HEK293 (cell line): Measurements from ENCODE around the gene FOXRED2.

ENCODE experiments used
- CTCF ChIA-PET: fragments of 350-600 bp; formaldehyde crosslinking; extraction: SDS; loops from one replicate; lab custom pipeline; 2021; ENCODE audit warnings: antibody characterized with exemption; lab: Yijun Ruan, JAX
- POLR2A ChIA-PET: fragments of 300-600 bp; formaldehyde crosslinking; extraction: SDS; loops from one replicate; lab custom pipeline; 2020; ENCODE audit warnings: antibody characterized with exemption, inconsistent platforms; lab: Yijun Ruan, JAX
- H3K27ac ChIP-seq: fragments of 200-500 bp; sonication (Bioruptor generic); 2 replicates; pipeline ENCODE4 v1.5.1; 2014; ENCODE audit warnings: low read depth, low read length, control low read depth, inconsistent platforms; ENCODE audit errors: extremely low read depth
- H3K36me3 ChIP-seq, 2 experiments: fragments of 200-500 bp in 1 of 2; sonication (Bioruptor generic) in 1 of 2; 1 replicate in 1 of 2; 2 replicates in 1 of 2; pipeline ENCODE4 v1.5.1; 2014 to 2017; ENCODE audit warnings: inconsistent platforms in 2 of 2, low read length in 2 of 2; ENCODE audit not compliant: control insufficient read depth in 2 of 2, insufficient read depth in 1 of 2
- H3K4me1 ChIP-seq: fragments of 200-500 bp; sonication (Bioruptor generic); 2 replicates; pipeline ENCODE4 v1.5.1; 2014; ENCODE audit warnings: mild to moderate bottlenecking, low read length, inconsistent platforms; ENCODE audit not compliant: control insufficient read depth, insufficient read depth
- H3K4me3 ChIP-seq: 2 replicates; pipeline ENCODE4 v1.5.1; 2011; ENCODE audit warnings: low read depth, mild to moderate bottlenecking, control low read depth, low read length, moderate library complexity
- H3K9me3 ChIP-seq: fragments of 200-500 bp; sonication (Bioruptor generic); 2 replicates; pipeline ENCODE4 v1.5.1; 2014; ENCODE audit warnings: low read depth, low read length, inconsistent platforms; ENCODE audit not compliant: control insufficient read depth, insufficient read depth
- HOXC10 ChIP-seq: sonication (generic); formaldehyde crosslinking; IDR thresholded peaks from 2 replicates; pipeline ENCODE4 v1.8.1; 2023; ENCODE audit warnings: mild to moderate bottlenecking, missing genetic modification reagents
- HOXD13 ChIP-seq: sonication (generic); formaldehyde crosslinking; IDR thresholded peaks from 2 replicates; pipeline ENCODE4 v1.8.0; 2022; ENCODE audit warnings: missing genetic modification reagents, borderline replicate concordance
- IKZF3 ChIP-seq: fragments of 450-650 bp; IDR thresholded peaks from 2 replicates; pipeline ENCODE4 v1.5.0; 2018; ENCODE audit warnings: missing biosample characterization, mild to moderate bottlenecking, missing genetic modification characterization, moderate library complexity
- KLF10 ChIP-seq: fragments of 450-650 bp; IDR thresholded peaks from 2 replicates; pipeline ENCODE4 v1.5.1; 2018; ENCODE audit warnings: missing biosample characterization, mild to moderate bottlenecking, missing genetic modification characterization
- KLF8 ChIP-seq: fragments of 450-650 bp; formaldehyde crosslinking; IDR thresholded peaks from 2 replicates; pipeline ENCODE4 v1.5.1; 2016; ENCODE audit warnings: missing biosample characterization, missing genetic modification characterization
- MYNN ChIP-seq: fragments of 450-650 bp; formaldehyde crosslinking; IDR thresholded peaks from 2 replicates; pipeline ENCODE4 v1.5.1; 2016; ENCODE audit warnings: missing biosample characterization, missing genetic modification characterization, borderline replicate concordance
- OSR2 ChIP-seq: fragments of 450-650 bp; formaldehyde crosslinking; IDR thresholded peaks from 2 replicates; pipeline ENCODE4 v1.5.1; 2016; ENCODE audit warnings: missing biosample characterization, missing genetic modification characterization
- SCRT2 ChIP-seq: fragments of 450-650 bp; formaldehyde crosslinking; IDR thresholded peaks from 2 replicates; pipeline ENCODE4 v1.5.1; 2016; ENCODE audit warnings: missing biosample characterization, missing genetic modification characterization
- ZBTB48 ChIP-seq: fragments of 450-650 bp; formaldehyde crosslinking; IDR thresholded peaks from 2 replicates; pipeline ENCODE4 v1.5.1; 2016; ENCODE audit warnings: missing biosample characterization, missing genetic modification characterization
- ZIC2 ChIP-seq: fragments of 450-650 bp; formaldehyde crosslinking; IDR thresholded peaks from 2 replicates; pipeline ENCODE4 v1.5.1; 2016; ENCODE audit warnings: missing biosample characterization, missing genetic modification characterization
- ZNF211 ChIP-seq: fragments of 450-650 bp; formaldehyde crosslinking; IDR thresholded peaks from 2 replicates; pipeline ENCODE4 v1.5.1; 2016; ENCODE audit warnings: low read depth, missing biosample characterization, missing genetic modification characterization
- ZNF404 ChIP-seq: fragments of 450-650 bp; formaldehyde crosslinking; IDR thresholded peaks from 2 replicates; pipeline ENCODE4 v1.5.1; 2017; ENCODE audit warnings: missing biosample characterization, missing genetic modification characterization
- ZNF426 ChIP-seq: fragments of 450-650 bp; formaldehyde crosslinking; IDR thresholded peaks from 2 replicates; pipeline ENCODE4 v1.5.1; 2017; ENCODE audit warnings: missing biosample characterization, missing genetic modification characterization, mild to moderate bottlenecking, inconsistent platforms, moderate library complexity
- ZNF433 ChIP-seq: fragments of 450-650 bp; formaldehyde crosslinking; IDR thresholded peaks from 2 replicates; pipeline ENCODE4 v1.5.1; 2016; ENCODE audit warnings: missing biosample characterization, missing genetic modification characterization, low read depth
- ZNF501 ChIP-seq: fragments of 450-650 bp; formaldehyde crosslinking; IDR thresholded peaks from 2 replicates; pipeline ENCODE4 v1.5.1; 2016; ENCODE audit warnings: missing biosample characterization, missing genetic modification characterization
- ZNF521 ChIP-seq: fragments of 450-650 bp; formaldehyde crosslinking; IDR thresholded peaks from 2 replicates; pipeline ENCODE4 v1.5.1; 2017; ENCODE audit warnings: missing biosample characterization, mild to moderate bottlenecking, missing genetic modification characterization
- ZNF548 ChIP-seq: fragments of 450-650 bp; formaldehyde crosslinking; IDR thresholded peaks from 2 replicates; pipeline ENCODE4 v1.5.1; 2016; ENCODE audit warnings: missing biosample characterization, missing genetic modification characterization
- ZNF654 ChIP-seq: fragments of 450-650 bp; formaldehyde crosslinking; IDR thresholded peaks from 2 replicates; pipeline ENCODE4 v1.5.1; 2016; ENCODE audit warnings: low read depth, missing biosample characterization, missing genetic modification characterization
- ZNF670 ChIP-seq: fragments of 450-650 bp; formaldehyde crosslinking; IDR thresholded peaks from 2 replicates; pipeline ENCODE4 v1.5.1; 2016; ENCODE audit warnings: missing biosample characterization, missing genetic modification characterization, low read depth
- ZNF76 ChIP-seq: fragments of 450-650 bp; formaldehyde crosslinking; IDR thresholded peaks from 2 replicates; pipeline ENCODE4; 2016; ENCODE audit warnings: low read depth, missing biosample characterization, missing genetic modification characterization, borderline replicate concordance
- ZSCAN30 ChIP-seq: fragments of 450-650 bp; IDR thresholded peaks from 2 replicates; pipeline ENCODE4 v1.5.1; 2018; ENCODE audit warnings: missing biosample characterization, mild to moderate bottlenecking, missing genetic modification characterization, moderate library complexity
- TF ChIP-seq, protein P1 (sequence below): fragments of 450-650 bp; formaldehyde crosslinking; IDR thresholded peaks from 2 replicates; pipeline ENCODE4 v1.5.1; 2016; ENCODE audit warnings: missing biosample characterization, missing genetic modification characterization
- TF ChIP-seq, protein P2 (sequence below): fragments of 450-650 bp; formaldehyde crosslinking; IDR thresholded peaks from 2 replicates; pipeline ENCODE4 v1.5.1; 2016; ENCODE audit warnings: missing biosample characterization, missing genetic modification characterization
- TF ChIP-seq, protein P3 (sequence below): fragments of 450-650 bp; formaldehyde crosslinking; conservative IDR thresholded peaks from 2 replicates; pipeline ENCODE4 v1.5.1; 2016; ENCODE audit warnings: low read depth, missing biosample characterization, missing genetic modification characterization

The FOXRED2 gene

DNA sequence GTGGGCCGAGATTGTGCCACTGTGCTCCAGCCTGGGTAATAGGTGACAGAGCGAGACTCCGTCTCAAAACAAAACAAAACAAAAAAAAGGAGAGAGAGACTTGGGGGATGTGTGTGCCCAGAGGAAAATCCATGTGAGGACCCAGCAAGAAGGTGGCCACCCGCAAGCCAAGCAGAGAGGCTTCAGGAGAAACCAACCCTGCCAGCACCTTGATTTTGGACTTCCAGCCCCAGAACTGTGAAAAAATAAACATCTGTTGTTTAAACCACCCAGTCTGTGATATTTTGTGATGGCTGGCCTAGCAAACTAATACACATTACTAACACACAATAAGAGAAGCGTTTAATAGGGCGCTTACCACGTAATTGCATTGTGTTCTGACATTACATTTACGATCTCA lies 46.6 kb downstream of the FOXRED2 start:
- POLR2A ChIA-PET, result interaction anchor here (1.2 to 3.2 kb wide), 3 partner anchors 41 to 132 kb away, joined by 3 to 13 read pairs (median 5); partner anchors contain the start of gene MYH9
- H3K4me3 ChIP-seq, result no peak overlapping the region
- peaks cover 12% of the 10 kb centered on the region for H3K4me1 ChIP-seq
- H3K9me3 ChIP-seq, result no peaks in the 10 kb centered on the region
- TF ChIP-seq, protein P1, sequence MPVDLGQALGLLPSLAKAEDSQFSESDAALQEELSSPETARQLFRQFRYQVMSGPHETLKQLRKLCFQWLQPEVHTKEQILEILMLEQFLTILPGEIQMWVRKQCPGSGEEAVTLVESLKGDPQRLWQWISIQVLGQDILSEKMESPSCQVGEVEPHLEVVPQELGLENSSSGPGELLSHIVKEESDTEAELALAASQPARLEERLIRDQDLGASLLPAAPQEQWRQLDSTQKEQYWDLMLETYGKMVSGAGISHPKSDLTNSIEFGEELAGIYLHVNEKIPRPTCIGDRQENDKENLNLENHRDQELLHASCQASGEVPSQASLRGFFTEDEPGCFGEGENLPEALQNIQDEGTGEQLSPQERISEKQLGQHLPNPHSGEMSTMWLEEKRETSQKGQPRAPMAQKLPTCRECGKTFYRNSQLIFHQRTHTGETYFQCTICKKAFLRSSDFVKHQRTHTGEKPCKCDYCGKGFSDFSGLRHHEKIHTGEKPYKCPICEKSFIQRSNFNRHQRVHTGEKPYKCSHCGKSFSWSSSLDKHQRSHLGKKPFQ (tag by site-specific recombination), result no peak
- TF ChIP-seq KLF8 (tag by site-specific recombination) (no peak), ZNF404 (no peak), ZNF548 (peak; percentile 98), ZNF426 (tag by site-specific recombination) (no peak), ZNF654 (no peak)
- TF ChIP-seq, all 188 proteins: peak for 1
- CTCF ChIA-PET, result interaction anchor here (1.5 kb wide), 1 partner anchor 11 kb away, joined by 4 read pairs; no protein-coding TSS in a partner anchor
- peak overlapping the region; percentile 16; the same call in 1 of the 2 replicates for H3K27ac ChIP-seq
- H3K36me3 ChIP-seq, result no peaks in the 10 kb centered on the region

DNA sequence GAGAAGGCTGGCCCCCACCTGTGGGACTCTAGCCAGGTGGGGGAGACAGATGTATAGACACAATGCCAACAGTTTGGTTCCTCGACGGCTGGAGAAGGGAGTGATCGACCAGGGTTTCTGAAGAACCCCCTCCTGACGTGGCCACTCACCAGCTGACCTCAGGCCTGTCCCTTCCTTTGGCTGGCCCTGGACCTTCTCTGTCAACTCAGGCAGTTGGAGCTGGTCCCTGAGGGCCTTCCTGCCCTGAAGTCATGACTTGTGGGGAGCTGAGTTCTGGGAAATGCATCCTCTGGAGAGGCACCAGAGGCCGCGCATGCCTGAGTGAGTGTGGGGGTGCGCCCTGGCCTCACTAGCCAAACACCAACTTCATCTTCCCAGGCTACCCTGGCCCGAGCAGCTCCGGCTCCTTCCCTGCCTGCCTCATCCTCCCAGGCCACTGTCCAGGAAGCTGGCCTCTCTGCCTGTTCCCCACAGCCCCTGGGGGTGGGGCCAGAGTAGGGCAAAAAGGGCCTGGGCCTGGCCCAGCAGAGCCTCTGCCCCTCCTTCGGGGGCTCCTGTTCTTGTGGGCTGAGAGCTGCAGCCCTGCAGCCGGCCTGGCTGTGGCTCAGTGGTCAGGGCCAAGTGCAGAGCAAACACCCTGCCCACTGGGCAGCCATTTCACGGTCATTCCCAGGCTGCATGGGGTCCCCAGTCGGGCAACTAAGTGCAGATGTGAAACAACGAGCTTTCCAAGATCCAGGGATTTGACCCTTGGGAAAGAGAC lies 49.0 kb downstream of the FOXRED2 start:
- peak overlapping the region; percentile 16; the same call in 1 of the 2 replicates for H3K27ac ChIP-seq
- H3K9me3 ChIP-seq, result no peaks in the 10 kb centered on the region
- H3K36me3 ChIP-seq, result no peaks in the 10 kb centered on the region
- CTCF ChIA-PET, result interaction anchor here (0.6 to 1.4 kb wide), 7 partner anchors 8 to 218 kb away, joined by 3 to 11 read pairs (median 3); no protein-coding TSS in a partner anchor
- H3K4me1 ChIP-seq, result peaks cover 9% of the 10 kb centered on the region
- no peak overlapping the region for H3K4me3 ChIP-seq
- POLR2A ChIA-PET, result interaction anchor here (0.5 to 3.2 kb wide), 3 partner anchors 21 to 70 kb away, joined by 3 to 13 read pairs (median 4); partner anchors contain the start of gene MYH9
- TF ChIP-seq ZNF211 (tag by site-specific recombination) (no peak), HOXD13 (CRISPR knock-in tag) (no peak), IKZF3 (tag by site-specific recombination) (0 out of 2 replicates have a peak, but pooled peaks have one; percentile 37), ZSCAN30 (tag by site-specific recombination) (no peak), HOXC10 (CRISPR knock-in tag) (no peak), ZNF76 (tag by site-specific recombination) (no peak), MYNN (tag by site-specific recombination) (no peak), ZNF670 (tag by site-specific recombination) (no peak), SCRT2 (tag by site-specific recombination) (peak; percentile 60), ZIC2 (0 out of 2 replicates have a peak, but pooled peaks have one; percentile 14), ZNF501 (tag by site-specific recombination) (no peak), ZBTB48 (tag by site-specific recombination) (no peak), ZNF433 (tag by site-specific recombination) (no peak), ZNF521 (no peak), KLF10 (tag by site-specific recombination) (no peak), OSR2 (no peak)
- TF ChIP-seq, protein P2, sequence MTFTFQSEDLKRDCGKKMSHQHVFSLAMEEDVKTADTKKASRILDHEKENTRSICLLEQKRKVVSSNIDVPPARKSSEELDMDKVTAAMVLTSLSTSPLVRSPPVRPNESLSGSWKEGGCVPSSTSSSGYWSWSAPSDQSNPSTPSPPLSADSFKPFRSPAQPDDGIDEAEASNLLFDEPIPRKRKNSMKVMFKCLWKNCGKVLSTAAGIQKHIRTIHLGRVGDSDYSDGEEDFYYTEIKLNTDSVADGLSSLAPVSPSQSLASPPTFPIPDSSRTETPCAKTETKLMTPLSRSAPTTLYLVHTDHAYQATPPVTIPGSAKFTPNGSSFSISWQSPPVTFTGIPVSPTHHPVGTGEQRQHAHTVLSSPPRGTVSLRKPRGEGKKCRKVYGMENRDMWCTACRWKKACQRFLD, result no peak
- TF ChIP-seq, protein P3, sequence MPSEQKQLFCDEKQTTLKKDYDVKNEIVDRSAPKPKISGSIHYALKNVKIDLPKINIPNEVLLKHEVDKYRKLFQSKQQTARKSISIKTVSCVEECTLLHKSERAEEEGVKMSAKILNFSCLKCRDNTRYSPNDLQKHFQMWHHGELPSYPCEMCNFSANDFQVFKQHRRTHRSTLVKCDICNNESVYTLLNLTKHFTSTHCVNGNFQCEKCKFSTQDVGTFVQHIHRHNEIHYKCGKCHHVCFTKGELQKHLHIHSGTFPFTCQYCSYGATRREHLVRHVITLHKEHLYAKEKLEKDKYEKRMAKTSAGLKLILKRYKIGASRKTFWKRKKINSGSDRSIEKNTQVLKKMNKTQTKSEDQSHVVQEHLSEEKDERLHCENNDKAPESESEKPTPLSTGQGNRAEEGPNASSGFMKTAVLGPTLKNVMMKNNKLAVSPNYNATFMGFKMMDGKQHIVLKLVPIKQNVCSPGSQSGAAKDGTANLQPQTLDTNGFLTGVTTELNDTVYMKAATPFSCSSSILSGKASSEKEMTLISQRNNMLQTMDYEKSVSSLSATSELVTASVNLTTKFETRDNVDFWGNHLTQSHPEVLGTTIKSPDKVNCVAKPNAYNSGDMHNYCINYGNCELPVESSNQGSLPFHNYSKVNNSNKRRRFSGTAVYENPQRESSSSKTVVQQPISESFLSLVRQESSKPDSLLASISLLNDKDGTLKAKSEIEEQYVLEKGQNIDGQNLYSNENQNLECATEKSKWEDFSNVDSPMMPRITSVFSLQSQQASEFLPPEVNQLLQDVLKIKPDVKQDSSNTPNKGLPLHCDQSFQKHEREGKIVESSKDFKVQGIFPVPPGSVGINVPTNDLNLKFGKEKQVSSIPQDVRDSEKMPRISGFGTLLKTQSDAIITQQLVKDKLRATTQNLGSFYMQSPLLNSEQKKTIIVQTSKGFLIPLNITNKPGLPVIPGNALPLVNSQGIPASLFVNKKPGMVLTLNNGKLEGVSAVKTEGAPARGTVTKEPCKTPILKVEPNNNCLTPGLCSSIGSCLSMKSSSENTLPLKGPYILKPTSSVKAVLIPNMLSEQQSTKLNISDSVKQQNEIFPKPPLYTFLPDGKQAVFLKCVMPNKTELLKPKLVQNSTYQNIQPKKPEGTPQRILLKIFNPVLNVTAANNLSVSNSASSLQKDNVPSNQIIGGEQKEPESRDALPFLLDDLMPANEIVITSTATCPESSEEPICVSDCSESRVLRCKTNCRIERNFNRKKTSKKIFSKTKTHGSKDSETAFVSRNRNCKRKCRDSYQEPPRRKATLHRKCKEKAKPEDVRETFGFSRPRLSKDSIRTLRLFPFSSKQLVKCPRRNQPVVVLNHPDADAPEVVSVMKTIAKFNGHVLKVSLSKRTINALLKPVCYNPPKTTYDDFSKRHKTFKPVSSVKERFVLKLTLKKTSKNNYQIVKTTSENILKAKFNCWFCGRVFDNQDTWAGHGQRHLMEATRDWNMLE (tag by site-specific recombination), result no peak
